Measurements from ENCODE around the gene VENTX.

- TF ChIP-seq ZNF280D (tag by site-specific recombination; IDR thresholded peaks at IDR 0.05) = no peak
- TF ChIP-seq CTCF (tag by site-specific recombination; IDR thresholded peaks at IDR 0.05) = no peak
- TF ChIP-seq SP2 (tag by site-specific recombination; IDR thresholded peaks at IDR 0.05) = no peak
- no peak for TF ChIP-seq BCL11A (tag by site-specific recombination; IDR thresholded peaks at IDR 0.05; ENCODE audit: low read depth)
- TF ChIP-seq YY1 (tag by site-specific recombination; IDR thresholded peaks at IDR 0.05) = no peak
- no peak for TF ChIP-seq ZNF24 (tag by site-specific recombination; IDR thresholded peaks at IDR 0.05)
- no peak for TF ChIP-seq SCRT2 (tag by site-specific recombination; IDR thresholded peaks at IDR 0.05)
- TF ChIP-seq PRDM10 (tag by site-specific recombination; IDR thresholded peaks at IDR 0.05) = no peak
- TF ChIP-seq ZBTB7A (tag by site-specific recombination; IDR thresholded peaks at IDR 0.05; ENCODE audit: low read depth) = no peak
- TF ChIP-seq ZBTB6 (tag by site-specific recombination; IDR thresholded peaks at IDR 0.05) = no peak
- no peak for TF ChIP-seq ZNF785 (tag by site-specific recombination; IDR thresholded peaks at IDR 0.05)
- TF ChIP-seq ZNF610 (tag by site-specific recombination; IDR thresholded peaks at IDR 0.05; ENCODE audit: borderline replicate concordance) = no peak
These were observed 441 bp upstream of the VENTX start for GRCh38 chr10:133237241-133237587.
